LNCaP clone FGC (cell line): ENCODE measurements around the gene BNIP3.

Experiments used
- DNase-seq: peaks from one replicate; pipeline ENCODE4 v3.0.0-alpha.2; 2011; ENCODE audit warnings: low read depth
- H3K4me3 ChIP-seq: 2 replicates; pipeline ENCODE4 v1.5.1; 2011; ENCODE audit warnings: mild to moderate bottlenecking, low read depth, low read length, control low read depth
- CTCF ChIP-seq: IDR thresholded peaks from 2 replicates; pipeline ENCODE4 v1.5.1; 2012; ENCODE audit warnings: mild to moderate bottlenecking; ENCODE audit not compliant: control insufficient read depth, insufficient read depth; ENCODE audit errors: extremely low read depth

Gene BNIP3

GRCh38 chr10:131936736-131937135, 45.0 kb downstream of the BNIP3 start:
- no peak for DNase-seq
- no peak for TF ChIP-seq CTCF
- no peak overlapping the region for H3K4me3 ChIP-seq

- DNase-seq: no peak
- H3K4me3 ChIP-seq: no peak overlapping the region
- TF ChIP-seq CTCF: no peak
These were observed 45.4 kb downstream of the BNIP3 start for GRCh38 chr10:131936294-131936693.

GRCh38 chr10:131935260-131935659, 46.5 kb downstream of the BNIP3 start:
- DNase-seq: no peak
- H3K4me3 ChIP-seq: no peak overlapping the region
- TF ChIP-seq CTCF: no peak

- no peak for TF ChIP-seq CTCF
- no peak overlapping the region for H3K4me3 ChIP-seq
These were observed 47.0 kb downstream of the BNIP3 start for GRCh38 chr10:131934769-131935168.

GRCh38 chr10:131933696-131934086, 48.0 kb downstream of the BNIP3 start:
- H3K4me3 ChIP-seq: no peak overlapping the region
- no peak for TF ChIP-seq CTCF
- DNase-seq: no peak

More at GRCh38 chr10:131934769-131935168, 47.0 kb downstream of the BNIP3 start:
- DNase-seq: no peak

GRCh38 chr10:131933016-131933695, 48.6 kb downstream of the BNIP3 start:
- no peak for TF ChIP-seq CTCF

GRCh38 chr10:131931981-131932380, 49.7 kb downstream of the BNIP3 start:
- no peak for TF ChIP-seq CTCF
- no peak for DNase-seq
- no peak overlapping the region for H3K4me3 ChIP-seq

More at GRCh38 chr10:131933016-131933695, 48.6 kb downstream of the BNIP3 start:
- H3K4me3 ChIP-seq: no peak overlapping the region
- DNase-seq: no peak
